IPS-NIHi7 (cell line): ENCODE measurements around the gene GOLGA6L2.
A peak's percentile ranks its signal among the peaks of the same experiment; 100 is the strongest.
"Not testable (repeated sequence)": the region's sequence is repeated elsewhere in the genome, so short reads cannot be mapped to it uniquely, and the experiment has no call there.

Experiments
- DNase-seq: peaks from one replicate; pipeline ENCODE4 v3.0.0; 2012; ENCODE audit warnings: mixed read lengths; ENCODE audit errors: extremely low spot score

The GOLGA6L2 gene, protein sequence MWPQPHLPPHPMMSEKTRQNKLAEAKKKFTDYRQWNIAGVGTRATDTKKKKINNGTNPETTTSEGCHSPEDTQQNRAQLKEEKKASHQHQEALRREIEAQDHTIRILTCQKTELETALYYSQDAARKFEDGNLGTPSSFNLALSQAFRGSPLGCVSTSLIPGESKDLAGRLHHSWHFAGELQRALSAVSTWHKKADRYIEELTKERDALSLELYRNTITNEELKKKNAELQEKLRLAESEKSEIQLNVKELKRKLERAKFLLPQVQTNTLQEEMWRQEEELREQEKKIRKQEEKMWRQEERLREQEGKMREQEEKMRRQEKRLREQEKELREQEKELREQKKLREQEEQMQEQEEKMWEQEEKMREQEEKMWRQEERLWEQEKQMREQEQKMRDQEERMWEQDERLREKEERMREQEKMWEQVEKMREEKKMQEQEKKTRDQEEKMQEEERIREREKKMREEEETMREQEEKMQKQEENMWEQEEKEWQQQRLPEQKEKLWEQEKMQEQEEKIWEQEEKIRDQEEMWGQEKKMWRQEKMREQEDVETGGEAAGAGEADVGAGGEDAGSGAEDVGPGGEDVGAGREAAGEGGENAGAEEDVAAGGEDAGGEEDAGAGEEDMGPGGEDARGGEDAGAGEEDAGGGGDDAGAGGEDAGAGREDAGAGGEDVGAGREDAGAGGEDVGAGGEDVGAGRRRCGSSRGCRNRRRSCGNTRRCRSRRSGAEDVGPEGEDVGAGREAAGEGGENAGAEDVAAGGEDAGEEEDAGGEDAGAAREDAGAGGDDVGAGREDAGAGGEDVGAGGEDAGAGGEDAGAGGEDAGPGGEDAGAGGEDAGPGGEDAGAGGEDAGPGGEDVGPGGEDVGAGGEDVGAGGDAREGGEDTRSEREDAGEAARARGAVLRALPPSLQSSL

GRCh38 chr15:23447107-23447500, at the start of gene GOLGA6L2:
Gene GOLGA6L2 (minus strand): TSS chr15:23447243. CDS start chr15:23447181, 62 bp downstream.
- DNase-seq, result no peak

DNA sequence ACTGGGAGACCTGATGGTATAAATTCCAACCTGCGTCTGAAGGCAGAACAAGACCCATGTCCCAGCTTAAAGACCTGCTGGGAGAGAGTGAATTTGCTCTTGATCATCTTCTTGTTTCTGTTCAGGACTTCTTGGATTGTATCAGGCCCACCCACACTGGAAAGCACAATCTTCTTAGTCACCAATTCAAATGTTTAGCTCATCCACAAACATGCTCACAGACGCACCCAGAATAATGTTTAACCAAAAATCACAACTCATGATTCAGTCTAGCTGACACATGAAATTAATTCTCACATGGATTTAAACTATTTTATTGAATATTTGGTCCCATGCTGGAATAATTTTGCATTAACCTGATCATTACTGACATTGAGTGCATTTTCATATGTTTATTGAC, 37.8 kb upstream of the GOLGA6L2 start:
- no peak for DNase-seq

DNA sequence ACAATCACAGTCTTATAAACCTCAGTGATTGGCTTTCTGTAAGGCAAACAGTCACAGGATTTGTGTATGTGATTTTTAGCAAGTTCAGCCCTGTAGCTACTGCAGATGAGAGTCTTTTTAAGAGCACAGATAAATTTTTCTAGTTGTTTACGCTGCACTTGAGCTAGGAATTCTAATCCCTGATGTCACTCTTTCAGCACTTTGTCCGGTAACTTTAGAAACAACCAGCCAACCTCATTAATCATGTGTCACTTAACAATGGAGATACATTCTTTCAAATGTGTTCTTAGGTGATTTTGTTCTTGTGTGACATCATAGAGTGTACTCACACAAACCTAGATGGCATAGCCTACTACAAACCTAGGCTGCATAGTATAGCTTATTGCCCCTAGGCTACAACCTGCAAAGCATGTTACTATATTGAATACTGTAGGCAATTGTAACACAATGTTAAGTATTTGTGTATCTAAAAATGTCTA, 36.8 kb upstream of the GOLGA6L2 start:
- DNase-seq, result no peak

- DNase-seq, result no peak
Observed at GRCh38 chr15:23482764-23483489, 35.9 kb upstream of the GOLGA6L2 start.

DNA sequence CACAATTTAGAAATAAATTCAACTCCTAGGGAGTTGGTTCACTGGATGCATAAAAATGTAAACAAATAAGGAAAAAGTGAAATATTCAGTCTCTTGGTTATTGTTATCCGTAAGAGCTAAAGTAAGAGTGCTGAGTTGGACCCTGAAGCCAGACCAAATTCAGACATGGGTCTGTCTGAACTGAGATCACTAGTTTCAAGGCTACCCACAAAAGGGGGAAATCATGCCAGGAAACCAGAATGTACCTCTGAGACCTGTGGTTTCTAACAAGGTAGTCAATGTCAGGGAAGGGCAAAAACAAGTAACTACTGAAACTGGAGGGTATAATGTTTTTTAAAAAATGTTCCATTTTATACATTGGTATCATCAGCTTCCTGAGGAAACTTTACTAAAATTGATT, 35.2 kb upstream of the GOLGA6L2 start:
- no peak for DNase-seq

GRCh38 chr15:23477920-23478319, 30.9 kb upstream of the GOLGA6L2 start:
- no peak for DNase-seq

- no peak for DNase-seq
Observed at GRCh38 chr15:23472678-23473077, 25.6 kb upstream of the GOLGA6L2 start.

GRCh38 chr15:23472033-23472432, 25.0 kb upstream of the GOLGA6L2 start:
- no peak for DNase-seq

GRCh38 chr15:23467110-23467600, 20.1 kb upstream of the GOLGA6L2 start:
- DNase-seq, result peak; percentile 12

DNA sequence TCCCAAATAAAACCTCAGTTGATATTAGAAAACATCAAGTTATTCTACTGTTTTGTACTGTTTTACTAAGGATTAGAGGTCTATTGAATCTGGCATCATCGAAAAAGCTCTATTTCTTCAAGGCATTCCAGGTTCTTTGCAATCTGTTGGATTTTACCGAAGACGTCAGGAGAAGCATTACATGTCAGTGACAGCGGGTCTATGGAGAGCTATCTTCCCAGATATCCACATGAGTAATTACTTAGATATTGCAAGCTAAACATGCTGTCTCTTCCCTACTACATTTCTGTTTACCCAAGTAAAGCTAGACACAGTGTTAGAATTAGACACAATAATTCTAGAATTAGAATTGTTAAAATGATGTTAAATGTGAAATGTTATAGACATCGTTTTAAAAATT, 10.8 kb upstream of the GOLGA6L2 start:
- no peak for DNase-seq

- DNase-seq, result no peak
Observed at GRCh38 chr15:23446215-23447106, 582 bp downstream of the GOLGA6L2 start.

DNA sequence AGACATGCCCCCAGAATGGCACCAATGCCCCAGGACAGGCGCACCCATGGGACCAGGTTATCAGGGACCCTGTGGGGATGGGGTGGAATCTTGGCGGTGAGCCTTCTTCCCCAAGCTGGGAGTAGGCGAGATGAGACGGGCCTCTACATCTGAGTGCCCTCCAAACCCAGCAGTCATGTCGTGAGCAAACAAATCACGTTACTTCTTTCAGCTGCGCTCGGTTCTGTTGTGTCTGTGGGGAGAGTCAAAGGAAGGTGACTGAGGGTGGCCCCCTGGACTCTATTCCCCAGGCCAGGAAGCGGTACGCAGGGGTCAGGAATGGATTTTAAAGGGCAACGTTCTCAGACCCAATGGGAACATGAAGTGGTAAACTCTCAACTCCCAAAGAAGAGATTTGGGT, 2.8 kb downstream of the GOLGA6L2 start:
- no peak for DNase-seq

- no peak for DNase-seq
Observed at GRCh38 chr15:23441204-23441603, 5.8 kb downstream of the GOLGA6L2 start.

GRCh38 chr15:23440596-23440995, 6.4 kb downstream of the GOLGA6L2 start:
- no peak for DNase-seq

DNA sequence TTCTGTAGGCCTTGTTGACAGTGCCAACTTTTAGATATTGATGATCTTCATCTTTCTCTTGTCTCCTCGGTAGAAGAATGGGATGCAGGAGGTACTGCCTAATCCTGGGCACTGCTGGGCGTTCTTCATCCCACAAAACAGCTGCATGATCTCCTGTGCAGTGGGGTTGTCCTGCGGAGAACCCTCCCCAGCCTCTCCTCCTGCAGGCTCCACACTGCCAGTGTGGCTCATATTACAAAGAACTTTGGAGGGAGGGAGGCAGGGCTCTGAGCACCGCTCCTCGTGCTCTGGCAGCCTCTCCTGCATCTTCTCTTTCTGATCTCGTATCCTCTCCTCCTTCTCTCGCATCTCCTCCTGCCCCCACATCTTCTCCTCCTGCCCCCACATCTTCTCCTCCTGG, 7.5 kb downstream of the GOLGA6L2 start:
- DNase-seq, result no peak

DNA sequence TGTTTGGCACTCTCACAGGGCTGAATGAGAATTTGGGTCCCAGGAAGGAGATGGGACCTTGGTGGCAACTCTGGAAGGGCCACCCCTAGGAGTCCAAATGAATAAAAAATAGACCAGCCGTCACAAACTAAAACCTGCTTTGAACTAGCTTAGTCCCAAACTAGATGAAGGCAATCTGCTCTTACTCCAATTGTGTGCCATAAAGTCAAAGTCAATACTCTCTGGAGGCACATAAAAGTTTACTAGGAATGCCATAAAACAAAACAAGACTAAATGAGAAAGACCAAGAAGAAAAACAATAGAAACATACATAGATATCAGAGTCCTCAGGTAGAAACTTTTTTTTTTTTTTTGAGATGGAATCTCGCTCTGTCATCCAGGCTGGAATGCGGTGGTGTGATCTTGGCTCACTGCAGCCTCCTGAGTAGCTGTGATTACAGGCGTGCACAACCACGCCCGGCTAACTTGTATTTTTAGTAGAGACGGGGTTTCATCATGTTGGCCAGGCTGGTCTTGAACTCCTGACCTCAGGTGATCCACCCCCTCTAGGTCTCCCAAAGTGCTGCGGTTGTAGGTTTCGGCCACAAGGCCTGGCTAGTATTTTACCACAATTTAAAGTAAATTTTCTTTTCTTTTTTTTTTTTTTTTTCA, 8.1 kb downstream of the GOLGA6L2 start:
- no peak for DNase-seq

DNA sequence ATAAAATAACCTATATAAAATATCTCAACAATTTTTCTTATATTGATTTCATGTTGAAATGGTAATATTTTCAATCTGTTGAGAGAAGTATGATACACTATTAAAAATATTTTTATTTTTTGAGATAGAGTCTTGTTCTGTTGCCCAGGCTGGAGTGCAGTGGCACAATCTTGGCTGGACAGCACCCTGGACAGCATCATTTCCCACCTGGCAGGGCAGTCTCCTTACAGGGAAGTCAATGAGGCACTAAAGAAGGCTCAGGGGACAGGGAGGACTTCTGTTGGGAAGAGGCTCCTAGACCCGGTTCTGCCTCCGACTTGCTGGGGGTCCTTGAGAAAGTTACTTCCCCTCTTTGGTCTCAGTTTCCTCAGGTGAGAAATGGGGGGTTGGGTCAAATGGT, 9.4 kb downstream of the GOLGA6L2 start:
- DNase-seq, result no peak

GRCh38 chr15:23437146-23437545, 9.9 kb downstream of the GOLGA6L2 start:
- no peak for DNase-seq

- DNase-seq, result no peak
Observed at GRCh38 chr15:23436421-23436820, 10.6 kb downstream of the GOLGA6L2 start.

GRCh38 chr15:23434699-23435098, 12.3 kb downstream of the GOLGA6L2 start:
- not testable (repeated sequence) for DNase-seq
